GM18499 (cell line): ENCODE data around the gene OS9.
"Not testable (repeated sequence)": the region's sequence is repeated elsewhere in the genome, so short reads cannot be mapped to it uniquely, and the experiment has no call there.

Experiments
- ATAC-seq: cut with Tn5 transposase; IDR thresholded peaks from one replicate; pipeline ENCODE4 v1.9.1; 2021; ENCODE audit warnings: moderate number of reproducible peaks; ENCODE audit not compliant: insufficient read depth, unreplicated experiment

OS9 gene

DNA sequence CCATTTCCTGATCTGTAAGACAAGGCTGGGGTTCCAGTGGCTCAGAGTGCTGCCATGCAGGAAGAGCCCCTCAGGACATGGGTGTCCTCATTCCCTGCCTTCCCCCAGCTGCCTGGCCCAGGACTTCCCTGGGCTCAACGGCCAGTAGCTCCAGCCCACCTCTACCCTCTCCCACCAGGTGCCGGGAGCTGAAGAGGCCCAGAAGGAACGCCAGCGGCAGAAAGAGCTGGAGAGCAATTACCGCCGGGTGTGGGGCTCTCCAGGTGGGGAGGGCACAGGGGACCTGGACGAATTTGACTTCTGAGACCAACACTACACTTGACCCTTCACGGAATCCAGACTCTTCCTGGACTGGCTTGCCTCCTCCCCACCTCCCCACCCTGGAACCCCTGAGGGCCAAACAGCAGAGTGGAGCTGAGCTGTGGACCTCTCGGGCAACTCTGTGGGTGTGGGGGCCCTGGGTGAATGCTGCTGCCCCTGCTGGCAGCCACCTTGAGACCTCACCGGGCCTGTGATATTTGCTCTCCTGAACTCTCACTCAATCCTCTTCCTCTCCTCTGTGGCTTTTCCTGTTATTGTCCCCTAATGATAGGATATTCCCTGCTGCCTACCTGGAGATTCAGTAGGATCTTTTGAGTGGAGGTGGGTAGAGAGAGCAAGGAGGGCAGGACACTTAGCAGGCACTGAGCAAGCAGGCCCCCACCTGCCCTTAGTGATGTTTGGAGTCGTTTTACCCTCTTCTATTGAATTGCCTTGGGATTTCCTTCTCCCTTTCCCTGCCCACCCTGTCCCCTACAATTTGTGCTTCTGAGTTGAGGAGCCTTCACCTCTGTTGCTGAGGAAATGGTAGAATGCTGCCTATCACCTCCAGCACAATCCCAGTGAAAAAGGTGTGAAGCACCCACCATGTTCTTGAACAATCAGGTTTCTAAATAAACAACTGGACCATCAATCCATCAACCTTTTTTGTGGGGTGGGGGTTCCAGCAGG, 27.0 kb downstream of the OS9 start:
- no peak for ATAC-seq

DNA sequence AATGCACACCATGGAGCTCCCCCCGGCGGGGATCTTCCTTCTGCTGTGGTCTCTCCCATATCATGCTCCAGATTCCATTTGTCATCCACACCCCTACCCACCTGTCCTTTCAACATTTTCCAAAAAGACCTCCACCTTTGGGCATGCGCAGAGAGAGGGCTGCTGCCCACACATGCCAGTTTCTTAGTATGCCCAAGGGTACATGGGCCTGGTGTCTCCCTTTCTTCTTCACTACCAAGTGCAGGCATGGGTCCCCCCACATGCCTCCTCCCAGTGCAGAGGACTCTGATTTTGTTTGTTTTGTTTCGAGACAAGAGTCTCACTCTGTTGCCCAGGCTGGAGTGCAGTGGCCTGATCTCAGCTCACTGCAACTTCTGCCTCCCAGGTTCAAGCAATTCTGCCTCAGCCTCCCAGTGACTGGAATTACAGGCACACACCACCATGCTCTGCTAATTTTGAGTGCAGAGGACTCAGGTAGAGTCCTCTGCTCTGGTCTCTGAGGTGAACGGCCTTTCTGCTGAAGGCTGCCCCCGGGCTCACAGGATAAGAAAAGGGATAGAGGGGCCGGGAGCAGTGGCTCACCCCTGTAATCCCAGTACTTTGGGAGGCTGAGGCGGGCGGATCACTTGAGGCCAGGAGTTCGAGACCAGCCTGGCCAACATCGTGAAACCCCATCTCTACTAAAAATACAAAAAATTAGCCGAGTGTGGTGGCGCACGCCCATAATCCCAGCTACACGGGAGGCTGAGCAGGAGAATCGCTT, 28.1 kb downstream of the OS9 start:
- ATAC-seq: not testable (repeated sequence)

DNA sequence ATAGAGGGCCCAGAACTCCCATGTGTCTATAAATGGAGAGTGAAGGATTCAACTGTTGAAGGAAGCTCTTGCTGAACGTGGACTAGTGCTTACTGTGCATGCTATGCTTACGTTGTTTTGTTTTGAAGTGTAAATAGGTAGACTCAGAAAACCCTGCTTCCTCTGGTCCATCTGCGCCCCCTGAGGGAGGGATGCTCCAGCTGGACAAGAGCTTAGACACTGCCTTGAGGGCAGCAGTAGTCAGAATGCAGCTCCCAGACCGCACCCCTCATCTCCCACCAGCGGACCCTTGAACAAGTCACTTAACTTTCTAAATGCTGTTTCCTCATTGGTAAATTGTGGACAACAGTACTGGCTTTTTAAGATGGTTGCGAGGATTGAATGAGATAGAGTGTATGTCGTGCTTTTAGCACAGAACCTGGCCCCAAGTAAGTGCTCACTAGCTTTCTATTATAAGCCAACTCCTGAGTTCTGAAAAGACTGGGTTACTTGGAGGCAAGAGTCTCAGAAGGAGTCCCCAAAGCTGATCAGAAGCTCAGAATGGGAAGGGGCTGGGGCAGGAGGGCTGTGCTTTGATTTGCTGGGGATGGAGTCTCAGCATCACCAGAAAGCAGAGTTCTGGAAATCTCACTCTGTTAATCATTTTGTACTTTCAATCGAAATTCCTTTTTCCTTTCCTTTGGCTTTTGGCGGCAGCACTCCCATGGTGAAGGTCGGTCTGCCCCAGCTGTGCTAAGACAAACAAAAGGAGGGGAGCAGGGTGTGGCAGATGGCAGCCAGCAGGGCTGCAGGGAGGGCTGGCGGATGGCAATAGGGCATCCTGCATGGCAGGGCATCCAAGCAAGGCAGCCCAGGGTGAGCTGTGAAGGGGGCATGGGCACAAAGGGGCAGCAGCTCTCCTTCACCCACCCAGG, 29.0 kb downstream of the OS9 start:
- ATAC-seq: no peak

DNA sequence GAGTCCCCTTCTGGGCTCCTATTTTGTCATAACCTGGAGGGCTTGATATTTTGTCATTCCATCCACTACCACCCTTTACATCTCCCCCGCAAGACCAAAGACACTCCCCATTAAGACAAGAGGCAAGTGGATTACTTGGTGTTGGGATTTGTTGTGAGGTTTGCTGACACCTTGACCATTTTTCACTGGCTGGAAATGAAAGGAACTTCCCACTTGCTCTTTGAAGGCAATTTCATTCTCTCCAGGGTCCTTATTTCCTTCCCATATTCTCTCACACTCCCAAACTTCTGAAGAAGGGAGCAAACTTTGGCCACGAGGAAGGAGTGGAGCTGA, 29.7 kb downstream of the OS9 start:
- no peak for ATAC-seq

DNA sequence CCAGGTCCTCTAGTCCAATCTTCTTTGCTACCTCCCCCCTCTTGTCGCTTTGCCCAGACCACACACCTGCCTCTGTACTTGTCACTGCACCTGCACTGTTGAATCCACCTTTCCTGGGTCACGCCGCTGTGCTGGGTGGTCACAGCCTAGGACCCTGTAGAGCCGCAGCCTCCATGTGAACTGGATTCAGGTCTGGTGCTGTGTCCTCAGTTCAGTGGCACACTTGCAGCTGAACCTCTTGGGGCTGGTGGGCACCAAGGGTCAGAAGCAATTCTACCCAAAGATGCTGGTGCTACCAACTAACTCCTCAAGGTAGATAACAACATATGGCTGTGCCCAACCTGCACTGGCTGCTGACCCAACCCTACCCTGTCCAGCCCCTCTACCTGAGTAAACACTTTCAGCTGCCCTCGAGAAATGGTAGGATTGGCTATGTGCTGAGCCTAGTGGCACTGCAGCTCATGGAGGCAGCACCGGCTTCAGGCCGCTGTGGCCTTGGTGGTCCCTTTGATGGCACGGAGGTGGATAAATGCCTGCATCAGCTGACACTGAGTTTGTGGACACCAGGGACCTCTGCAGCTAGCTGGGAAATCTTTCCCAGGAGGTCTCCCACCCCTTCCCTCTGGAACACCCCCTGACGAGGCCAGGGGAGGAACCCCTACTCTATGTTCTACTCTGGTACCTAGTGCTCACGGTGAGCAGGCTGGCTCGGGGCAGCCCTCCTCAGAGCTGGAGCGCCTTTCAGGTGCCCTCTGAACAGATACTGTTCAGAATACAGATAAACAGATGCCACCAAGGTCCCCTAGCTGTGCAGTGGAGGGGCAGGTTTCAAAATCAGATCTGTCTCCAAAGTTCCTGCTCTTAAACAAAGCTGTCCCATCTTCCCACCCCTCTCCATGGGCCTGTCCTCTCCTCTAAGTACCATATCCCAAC, 30.3 kb downstream of the OS9 start:
- no peak for ATAC-seq

DNA sequence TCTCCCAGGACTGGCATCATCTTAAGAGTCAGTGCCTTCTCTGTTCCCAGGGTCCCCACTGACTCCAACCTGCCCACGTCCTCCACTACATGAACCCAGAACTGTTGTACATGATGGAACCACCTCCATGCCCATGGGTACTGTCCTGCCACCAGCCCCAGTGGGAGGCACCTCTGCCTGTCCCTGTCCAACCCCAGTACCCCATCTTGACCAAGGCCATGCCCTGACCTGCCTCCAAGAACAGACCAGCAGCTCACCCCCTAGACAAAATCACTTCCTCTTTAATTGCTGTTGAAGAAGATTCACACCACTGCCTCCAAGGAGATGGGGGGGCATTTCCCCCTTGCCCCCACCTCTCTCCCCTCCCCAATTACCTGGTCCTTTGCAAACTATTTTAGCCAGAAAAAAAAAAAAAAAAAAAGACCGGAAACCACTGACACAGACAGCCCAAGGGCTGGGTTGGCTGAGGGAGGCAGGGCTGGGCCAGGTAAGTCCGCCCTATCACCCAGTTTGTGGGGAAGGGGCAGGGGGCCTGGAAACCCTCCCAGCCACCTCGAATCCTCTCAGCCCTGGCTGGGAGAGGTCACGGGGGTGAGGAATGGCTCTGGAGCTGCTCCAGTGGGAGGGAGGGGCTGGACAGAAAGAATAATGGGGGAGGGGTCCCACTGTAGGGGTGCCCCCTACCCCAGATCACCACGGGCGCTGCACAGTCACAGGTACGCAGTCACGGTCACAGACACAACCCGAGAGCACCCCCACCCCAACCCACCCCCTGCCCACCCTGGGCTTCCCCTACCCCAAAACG, 31.2 kb downstream of the OS9 start:
- ATAC-seq: no peak

DNA sequence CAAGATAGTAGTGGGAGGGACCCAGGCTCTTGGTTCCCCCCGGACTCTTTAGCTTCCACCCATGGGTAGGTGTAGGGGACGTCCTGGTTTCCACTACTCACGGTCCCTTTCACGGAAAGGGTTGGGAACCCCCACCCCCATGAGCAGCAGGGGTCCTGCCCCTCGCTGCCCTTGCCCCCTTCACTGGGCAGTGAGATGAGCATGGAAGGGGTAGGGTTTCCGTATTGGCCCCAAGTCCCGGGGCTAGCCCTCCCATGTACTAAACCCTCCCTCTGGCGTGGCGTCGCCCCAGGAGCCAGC, 31.9 kb downstream of the OS9 start:
- no peak for ATAC-seq

DNA sequence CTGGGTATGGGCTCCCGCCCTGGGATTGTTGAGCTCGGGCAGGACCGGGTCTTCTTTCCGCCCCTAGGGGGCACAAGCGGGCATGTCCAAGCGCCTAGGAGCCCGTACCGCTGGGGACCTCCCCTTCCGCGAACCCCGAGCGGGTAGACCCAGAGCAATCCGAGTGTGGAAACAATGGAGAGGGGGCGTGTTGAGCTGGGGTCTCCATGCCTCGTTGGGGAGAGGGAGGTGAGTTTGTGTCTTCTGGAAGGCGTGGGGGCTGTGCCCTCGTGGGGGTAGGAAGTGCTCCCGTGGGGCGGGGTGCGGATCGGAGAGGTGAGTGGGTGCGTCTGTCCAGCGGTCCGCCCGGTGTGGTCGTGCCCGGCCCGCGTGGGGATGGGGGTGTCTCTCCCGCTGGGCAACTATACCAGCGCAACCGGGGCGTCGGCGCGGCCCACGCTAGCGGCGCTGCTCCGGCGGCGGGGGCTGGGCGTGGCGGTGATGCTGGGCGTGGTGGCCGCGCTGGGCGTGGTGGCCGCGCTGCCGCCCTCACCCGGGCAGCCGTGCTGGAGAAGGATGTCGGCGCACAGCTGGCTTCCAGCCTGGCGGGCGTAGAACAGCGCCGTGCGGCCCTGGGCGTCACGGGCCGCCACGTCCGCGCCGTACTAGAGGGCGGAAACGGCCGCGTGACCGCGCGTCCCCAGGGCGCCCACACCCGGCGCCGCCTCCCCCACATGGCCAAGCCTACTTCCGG, 32.4 kb downstream of the OS9 start:
- no peak for ATAC-seq

DNA sequence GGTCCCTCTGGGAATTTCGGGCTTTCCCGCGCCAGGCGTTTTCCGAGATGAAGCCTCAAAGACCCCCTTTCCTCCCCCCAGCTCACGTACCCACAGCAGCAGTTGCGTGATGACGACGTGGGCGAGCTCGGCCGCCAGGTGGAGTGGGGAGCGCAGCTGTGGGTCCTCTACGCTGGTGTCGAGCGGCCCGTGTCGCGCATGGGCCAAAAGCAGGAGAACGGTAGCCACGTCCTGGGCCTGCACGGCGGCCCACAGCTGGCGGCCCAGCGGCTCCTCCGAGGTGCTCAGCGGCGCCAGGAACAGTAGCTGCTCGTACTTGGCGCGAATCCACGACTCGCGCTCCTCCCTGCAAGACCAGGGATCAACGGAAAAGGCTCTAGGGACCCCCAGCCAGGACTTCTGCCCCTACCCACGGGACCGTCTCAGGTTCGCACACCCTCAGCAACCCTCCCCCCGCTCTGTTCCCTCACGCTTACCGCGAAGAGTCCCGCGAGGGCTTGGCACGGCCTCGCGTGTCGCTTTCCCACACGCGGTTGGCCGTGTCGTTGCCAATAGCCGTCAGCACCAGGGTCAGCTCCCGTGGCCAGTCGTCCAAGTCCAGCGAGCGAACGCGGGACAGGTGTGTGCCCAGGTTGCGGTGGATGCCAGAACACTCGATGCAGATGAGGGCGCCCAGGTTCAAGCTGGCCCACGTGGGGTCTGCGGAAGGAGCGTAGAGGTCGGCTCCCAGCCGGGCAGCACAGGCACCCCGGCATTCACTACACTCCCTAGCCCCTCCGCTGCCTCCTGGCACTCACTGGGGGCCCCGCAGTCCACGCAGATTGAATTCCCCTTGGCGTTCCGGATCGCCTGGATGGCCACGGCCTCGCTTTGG, 33.2 kb downstream of the OS9 start:
- ATAC-seq: no peak

DNA sequence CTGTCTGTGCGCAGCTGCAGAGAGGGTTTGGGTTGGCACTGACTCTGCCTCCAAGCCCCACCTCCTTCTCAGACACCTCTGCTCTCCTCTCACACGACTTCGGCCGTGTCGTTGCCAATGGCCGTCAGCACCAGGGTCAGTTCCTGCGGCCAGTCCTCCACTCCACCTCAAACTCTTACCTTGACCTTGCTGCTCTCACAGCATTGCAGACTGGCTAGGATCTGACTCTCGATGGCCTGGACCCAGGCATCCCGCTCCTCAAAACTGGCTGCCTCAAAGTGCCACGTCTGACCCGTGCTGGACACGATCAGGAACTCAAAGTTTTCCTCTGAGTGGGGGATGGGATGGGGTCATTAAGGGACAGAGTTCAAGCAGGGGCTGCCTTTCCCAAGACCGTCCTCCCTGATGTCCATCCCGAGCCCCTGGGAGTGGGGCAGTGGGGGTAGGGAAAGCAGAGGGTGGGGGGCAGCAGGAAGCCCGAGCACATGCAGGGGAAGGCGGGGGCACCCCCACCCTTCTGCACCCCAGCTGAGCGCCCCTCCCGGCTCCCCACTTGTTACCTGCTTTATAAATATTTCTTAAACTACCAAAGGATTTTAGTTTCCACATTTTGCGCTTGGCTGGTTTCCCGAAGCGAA, 33.9 kb downstream of the OS9 start:
- no peak for ATAC-seq

DNA sequence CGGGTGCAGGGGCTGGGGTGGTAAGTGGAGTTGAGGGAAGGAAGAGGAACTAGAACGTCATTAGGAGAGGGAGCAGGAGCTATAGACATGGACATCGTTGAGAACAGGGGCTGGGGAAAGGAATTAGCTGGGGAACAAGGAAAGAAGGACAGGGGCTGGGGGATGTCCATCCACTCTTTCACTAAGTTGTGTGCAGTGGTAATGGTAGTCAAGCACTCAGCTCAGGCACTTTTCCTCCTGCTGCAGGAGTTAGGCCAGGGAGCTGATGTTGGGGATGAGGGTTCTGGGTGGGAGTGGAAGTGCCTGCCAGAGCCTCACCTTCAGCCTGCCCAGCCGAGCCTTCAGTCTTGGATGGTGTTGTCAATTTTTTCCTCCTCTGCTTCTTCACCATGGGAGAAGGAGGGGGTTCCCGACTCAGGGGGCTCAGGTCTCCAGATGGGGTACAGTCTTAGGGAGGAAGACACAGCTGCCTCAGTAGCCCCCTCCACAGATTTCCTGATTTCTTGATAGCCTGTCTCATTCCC, 35.5 kb downstream of the OS9 start:
- no peak for ATAC-seq

DNA sequence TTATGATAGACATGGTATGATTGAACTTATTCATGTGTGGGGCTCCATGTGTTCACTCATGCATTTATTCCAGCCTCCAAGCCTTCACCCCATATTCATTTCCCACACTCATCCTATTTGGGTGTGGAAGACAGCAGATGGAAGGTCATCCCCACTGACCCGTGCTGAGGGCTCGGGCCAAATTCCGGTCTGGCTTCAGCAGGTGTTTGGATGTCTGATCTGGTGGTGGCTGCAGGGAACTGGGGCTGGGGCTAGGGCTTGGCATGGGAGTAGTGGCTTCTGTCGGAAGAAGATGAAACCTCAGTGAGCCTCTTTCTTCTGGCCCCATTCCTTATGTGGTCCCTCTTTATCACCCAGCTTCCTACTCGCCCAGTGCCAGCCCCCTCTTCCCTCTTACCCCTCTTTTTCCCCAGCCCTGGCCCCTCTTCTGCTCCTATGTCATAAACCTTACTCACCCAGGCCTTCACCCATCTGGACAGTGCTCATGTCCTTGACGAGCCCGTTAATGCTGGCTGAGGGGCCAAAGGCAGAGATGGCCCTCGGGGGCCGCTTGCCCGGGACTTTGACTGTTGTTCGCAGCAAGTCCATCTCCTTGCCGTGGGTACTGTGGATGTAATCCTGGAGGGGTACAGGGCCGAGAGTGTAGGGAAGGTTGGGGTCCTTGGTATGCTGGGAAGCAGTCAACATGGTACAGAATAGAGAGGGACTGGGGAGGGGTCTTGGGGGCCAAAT, 36.6 kb downstream of the OS9 start:
- ATAC-seq: no peak

DNA sequence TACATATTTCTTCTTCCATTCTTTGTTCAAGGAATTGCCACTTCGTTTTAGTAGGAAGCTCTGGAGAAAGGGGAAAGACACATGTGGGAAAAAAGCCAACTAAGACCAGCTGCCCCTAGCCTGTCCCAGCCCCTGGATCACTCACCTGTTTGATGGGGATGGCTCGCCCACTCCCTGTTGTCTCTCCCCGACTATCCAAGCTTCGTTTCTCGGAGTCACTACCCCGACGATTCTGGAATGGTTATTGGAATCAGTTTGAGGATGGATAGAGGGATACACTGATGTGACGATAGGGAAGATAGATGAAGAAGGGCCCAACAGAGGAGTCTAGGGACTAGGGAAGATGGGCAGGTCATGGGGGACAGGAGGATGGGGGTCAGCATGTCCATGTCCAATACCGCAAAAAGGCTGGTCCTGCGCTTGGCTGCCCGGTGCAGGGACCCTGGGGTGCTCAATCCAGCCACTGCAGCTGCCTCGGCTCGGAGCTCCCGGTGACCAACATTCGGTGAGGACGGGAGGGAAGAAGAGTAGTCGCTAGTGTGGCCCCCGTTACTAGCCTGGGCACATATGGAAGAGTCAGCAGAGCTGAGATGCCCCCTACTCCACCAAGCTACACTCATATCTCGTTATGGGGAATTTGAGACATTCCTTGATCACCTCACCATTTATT, 37.6 kb downstream of the OS9 start:
- ATAC-seq: no peak

DNA sequence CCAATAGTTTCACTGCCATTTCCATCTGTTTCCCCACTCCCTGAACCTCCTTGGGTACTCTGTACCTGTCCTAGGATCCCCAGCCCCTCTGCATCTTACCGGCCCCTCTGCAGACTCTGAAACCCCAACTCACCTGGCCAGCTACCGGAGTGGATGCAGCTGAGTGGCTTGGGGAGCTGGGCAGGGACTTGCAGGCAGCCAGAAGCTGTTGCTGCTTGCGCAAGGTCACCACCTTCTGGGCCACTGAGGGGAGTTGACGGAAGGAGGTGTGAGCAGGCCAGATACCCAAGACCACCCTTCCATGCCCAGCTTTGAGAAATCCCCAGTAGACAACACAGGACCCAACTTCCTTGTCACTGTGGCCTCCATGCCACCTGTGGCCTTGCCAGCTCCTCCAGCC, 38.3 kb downstream of the OS9 start:
- no peak for ATAC-seq
